NT2/D1 (cell line): ENCODE measurements around the gene GCDH.

Source experiments
- YY1 ChIP-seq: IDR thresholded peaks from 2 replicates; pipeline ENCODE4 v1.6.1; 2011; ENCODE audit not compliant: insufficient read length, insufficient read depth
- ZNF274 ChIP-seq: IDR thresholded peaks from 2 replicates; pipeline ENCODE4 v1.6.1; 2011; ENCODE audit warnings: mild to moderate bottlenecking, low read depth, low read length

DNA sequence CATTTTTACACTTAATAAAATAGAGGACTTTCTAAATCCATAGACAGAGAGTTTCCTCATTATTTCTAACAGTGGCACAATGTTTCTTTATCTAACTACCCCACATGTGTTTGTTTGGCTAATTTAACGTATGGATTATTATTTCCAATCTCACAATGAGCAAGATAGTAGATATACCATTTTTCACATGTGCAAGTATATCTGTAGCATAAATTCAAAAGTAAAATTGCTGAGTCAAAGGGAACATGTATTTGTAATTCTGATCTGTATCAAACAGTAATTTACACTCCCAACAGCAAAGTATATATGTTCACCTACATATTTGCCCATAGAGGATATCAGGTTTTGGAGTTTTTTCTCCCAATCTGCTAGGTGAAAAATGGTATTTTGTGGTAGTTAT, 34.3 kb upstream of the GCDH start:
- TF ChIP-seq ZNF274 (no peak), YY1 (no peak)
